ENCODE results near the gene EEFSEC. TPM values are rescaled to one million over a fixed set of nuclear protein-coding genes. Genes with fewer than 3 reads are reported as not detected.

Gene EEFSEC
- total RNA-seq, 1 donor from 2014 or later: 2.2 TPM

- no peak for DNase-seq
Observed at GRCh38 chr3:128339491-128340012, 186.3 kb downstream of the EEFSEC start.

GRCh38 chr3:128340198-128340903, 187.1 kb downstream of the EEFSEC start:
- no peak for DNase-seq

GRCh38 chr3:128340904-128341555, 187.7 kb downstream of the EEFSEC start:
- no peak for DNase-seq

- no peak for DNase-seq
Observed at GRCh38 chr3:128341659-128342395, 188.5 kb downstream of the EEFSEC start.

- no peak for DNase-seq
Observed at GRCh38 chr3:128342701-128343180, 189.5 kb downstream of the EEFSEC start.

GRCh38 chr3:128343287-128344051, 190.2 kb downstream of the EEFSEC start:
- peak; percentile 82 for DNase-seq

GRCh38 chr3:128344052-128344735, 190.9 kb downstream of the EEFSEC start:
- DNase-seq: no peak

- DNase-seq: no peak
Observed at GRCh38 chr3:128345196-128345595, 191.9 kb downstream of the EEFSEC start.

GRCh38 chr3:128346562-128346961, 193.3 kb downstream of the EEFSEC start:
- no peak for DNase-seq

- DNase-seq: no peak
Observed at GRCh38 chr3:128347282-128347681, 194.0 kb downstream of the EEFSEC start.

GRCh38 chr3:128348075-128348474, 194.8 kb downstream of the EEFSEC start:
- no peak for DNase-seq

- DNase-seq: peak; percentile 30
Observed at GRCh38 chr3:128348805-128349531, 195.7 kb downstream of the EEFSEC start.

- DNase-seq: no peak
Observed at GRCh38 chr3:128349963-128350599, 196.8 kb downstream of the EEFSEC start.

- no peak for DNase-seq
Observed at GRCh38 chr3:128351546-128351945, 198.3 kb downstream of the EEFSEC start.

- DNase-seq: no peak
Observed at GRCh38 chr3:128352326-128352725, 199.0 kb downstream of the EEFSEC start.

GRCh38 chr3:128353361-128353965, 200.2 kb downstream of the EEFSEC start:
- DNase-seq: peak; percentile 17

GRCh38 chr3:128353991-128354687, 200.9 kb downstream of the EEFSEC start:
- peak; percentile 29 for DNase-seq

- no peak for DNase-seq
Observed at GRCh38 chr3:128354788-128355542, 201.7 kb downstream of the EEFSEC start.

- DNase-seq: no peak
Observed at GRCh38 chr3:128355543-128355919, 202.2 kb downstream of the EEFSEC start.
